GM12878 (cell line): ENCODE results near the gene ANKRD13B.

Experiments used
- FOXM1 ChIP-seq: IDR thresholded peaks from 2 replicates; pipeline ENCODE4 v1.6.1; 2012; ENCODE audit warnings: low read depth, mild to moderate bottlenecking, inconsistent platforms, low read length, moderate library complexity
- MTA2 ChIP-seq: fragments of 450-650 bp; IDR thresholded peaks from 2 replicates; pipeline ENCODE4 v1.6.1; 2016; ENCODE audit warnings: low read depth, mild to moderate bottlenecking, moderate library complexity
- ZNF384 ChIP-seq: IDR thresholded peaks from 2 replicates; pipeline ENCODE4 v1.6.1; 2012; ENCODE audit warnings: low read depth, mild to moderate bottlenecking, low read length, improper control_type of control experiment, borderline replicate concordance

GRCh38 chr17:29650396-29650795 lies 57.5 kb downstream of the ANKRD13B start:
- TF ChIP-seq ZNF384 (no peak), MTA2 (no peak), FOXM1 (no peak)
